AG09309 (cell line): ENCODE measurements around the gene PTPRN2.

Experiments
- DNase-seq: peaks from one replicate; pipeline ENCODE4 v3.0.0-alpha.2; 2010; ENCODE audit warnings: low read depth
- H3K4me3 ChIP-seq: 2 replicates; pipeline ENCODE4 v1.5.1; 2011; ENCODE audit warnings: mild to moderate bottlenecking, low read depth, low read length, moderate library complexity; ENCODE audit not compliant: control insufficient read depth
- TF ChIP-seq, protein P1 (sequence below): IDR thresholded peaks from 2 replicates; pipeline ENCODE4 v1.5.1; 2011; ENCODE audit warnings: mild to moderate bottlenecking, low read depth, low read length, inconsistent platforms; ENCODE audit not compliant: insufficient read depth, control insufficient read depth; ENCODE audit errors: missing control alignments

PTPRN2 gene

GRCh38 chr7:158005531-158005930 lies 582.1 kb downstream of the PTPRN2 start:
- DNase-seq: no peak
- no peak overlapping the region for H3K4me3 ChIP-seq
- TF ChIP-seq, protein P1, sequence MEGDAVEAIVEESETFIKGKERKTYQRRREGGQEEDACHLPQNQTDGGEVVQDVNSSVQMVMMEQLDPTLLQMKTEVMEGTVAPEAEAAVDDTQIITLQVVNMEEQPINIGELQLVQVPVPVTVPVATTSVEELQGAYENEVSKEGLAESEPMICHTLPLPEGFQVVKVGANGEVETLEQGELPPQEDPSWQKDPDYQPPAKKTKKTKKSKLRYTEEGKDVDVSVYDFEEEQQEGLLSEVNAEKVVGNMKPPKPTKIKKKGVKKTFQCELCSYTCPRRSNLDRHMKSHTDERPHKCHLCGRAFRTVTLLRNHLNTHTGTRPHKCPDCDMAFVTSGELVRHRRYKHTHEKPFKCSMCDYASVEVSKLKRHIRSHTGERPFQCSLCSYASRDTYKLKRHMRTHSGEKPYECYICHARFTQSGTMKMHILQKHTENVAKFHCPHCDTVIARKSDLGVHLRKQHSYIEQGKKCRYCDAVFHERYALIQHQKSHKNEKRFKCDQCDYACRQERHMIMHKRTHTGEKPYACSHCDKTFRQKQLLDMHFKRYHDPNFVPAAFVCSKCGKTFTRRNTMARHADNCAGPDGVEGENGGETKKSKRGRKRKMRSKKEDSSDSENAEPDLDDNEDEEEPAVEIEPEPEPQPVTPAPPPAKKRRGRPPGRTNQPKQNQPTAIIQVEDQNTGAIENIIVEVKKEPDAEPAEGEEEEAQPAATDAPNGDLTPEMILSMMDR: no peak

DNA sequence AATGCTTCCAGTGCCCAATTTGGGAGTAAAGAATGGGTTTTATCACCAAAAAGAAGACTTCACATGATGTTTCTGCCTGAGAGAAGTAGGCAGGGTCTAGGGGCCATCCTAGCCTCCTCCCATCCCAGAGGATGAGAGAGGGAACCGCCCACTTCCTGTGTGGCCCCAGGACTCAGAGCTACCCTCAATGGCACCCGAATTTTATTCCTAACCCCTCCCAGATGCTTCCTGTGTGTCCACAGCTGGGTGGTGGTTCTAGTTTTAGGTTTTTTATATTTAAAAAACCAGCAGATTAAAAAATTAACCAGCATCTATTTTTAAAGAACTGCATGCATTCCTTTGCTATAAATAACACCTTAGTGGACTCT lies 583.5 kb downstream of the PTPRN2 start:
- TF ChIP-seq, protein P1: no peak
- DNase-seq: no peak
- no peak overlapping the region for H3K4me3 ChIP-seq

GRCh38 chr7:158003441-158004122 lies 584.0 kb downstream of the PTPRN2 start:
- TF ChIP-seq, protein P1: no peak
- no peak overlapping the region for H3K4me3 ChIP-seq
- no peak for DNase-seq

GRCh38 chr7:158002486-158003080 lies 585.0 kb downstream of the PTPRN2 start:
- H3K4me3 ChIP-seq: no peak overlapping the region
- TF ChIP-seq, protein P1: no peak
- DNase-seq: no peak

DNA sequence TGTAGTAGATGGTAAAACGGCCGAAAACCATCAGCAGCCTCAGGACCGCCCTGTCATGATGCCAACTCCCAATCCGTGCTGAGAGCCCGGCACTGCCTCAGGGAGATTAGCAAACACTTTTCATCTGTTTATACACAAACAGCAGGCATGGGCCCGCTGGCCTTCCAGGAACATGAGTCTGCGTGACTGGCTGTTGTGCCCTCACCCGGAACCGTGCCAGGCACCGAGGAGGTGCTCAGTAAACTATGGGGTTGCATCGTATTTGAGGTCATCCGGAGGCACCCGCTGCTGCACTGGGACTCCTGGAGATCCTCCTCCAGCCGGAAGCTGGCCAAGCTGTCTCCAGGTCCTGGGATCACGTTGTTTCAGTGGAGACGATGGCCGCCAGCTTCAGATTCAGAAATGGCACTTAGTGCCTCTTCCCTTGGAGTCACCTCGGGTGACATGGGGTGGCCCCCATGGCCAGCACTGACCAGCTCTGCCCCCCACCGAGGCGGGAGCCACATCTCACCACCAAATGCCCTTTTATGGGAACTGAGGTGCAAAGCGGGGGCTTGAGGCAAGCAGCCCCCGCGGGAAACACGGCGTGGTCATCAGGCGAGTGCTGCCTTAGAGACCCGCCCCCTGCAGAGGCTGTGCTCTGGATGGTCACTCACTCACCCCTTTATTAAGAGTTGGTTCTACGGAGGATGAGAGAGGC lies 585.9 kb downstream of the PTPRN2 start:
- H3K4me3 ChIP-seq: no peak overlapping the region
- no peak for DNase-seq
- TF ChIP-seq, protein P1: no peak

- no peak overlapping the region for H3K4me3 ChIP-seq
- TF ChIP-seq, protein P1: no peak
- DNase-seq: no peak
Observed at GRCh38 chr7:158001003-158001402, 586.6 kb downstream of the PTPRN2 start.
